Measurements from ENCODE around the gene TBC1D13.
"Not testable (repeated sequence)": the region's sequence is repeated elsewhere in the genome, so short reads cannot be mapped to it uniquely, and the experiment has no call there.

TBC1D13 gene

DNA sequence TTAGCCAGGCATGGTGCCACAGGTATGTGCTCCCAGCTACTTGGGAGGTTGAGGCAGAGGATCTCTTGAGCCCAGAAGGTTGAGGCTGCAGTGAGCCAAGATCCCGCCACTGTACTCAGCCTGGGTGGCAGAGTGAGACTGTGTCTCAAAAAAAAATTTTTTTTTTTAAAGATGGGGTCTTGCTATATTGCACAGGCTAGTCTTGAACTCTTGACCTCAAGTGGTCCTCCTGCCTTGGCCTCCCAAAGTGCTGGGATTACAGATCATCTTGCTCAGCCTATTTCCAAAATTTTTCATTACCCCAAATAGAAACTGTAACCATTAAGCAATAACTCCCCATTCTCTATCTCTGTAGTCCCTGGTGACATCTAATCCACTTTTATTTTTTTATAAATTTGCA is 4.4 kb upstream of the TBC1D13 start:
- no peak for DNase-seq (ENCODE audit: low read depth)
- TF ChIP-seq CTCF (conservative IDR thresholded peaks at IDR 0.05; ENCODE audit: control insufficient read depth, insufficient read depth, low read depth, low read length): no peak
- no peak overlapping the region for H3K4me3 ChIP-seq (ENCODE audit: control insufficient read depth, low read depth, low read length)

DNA sequence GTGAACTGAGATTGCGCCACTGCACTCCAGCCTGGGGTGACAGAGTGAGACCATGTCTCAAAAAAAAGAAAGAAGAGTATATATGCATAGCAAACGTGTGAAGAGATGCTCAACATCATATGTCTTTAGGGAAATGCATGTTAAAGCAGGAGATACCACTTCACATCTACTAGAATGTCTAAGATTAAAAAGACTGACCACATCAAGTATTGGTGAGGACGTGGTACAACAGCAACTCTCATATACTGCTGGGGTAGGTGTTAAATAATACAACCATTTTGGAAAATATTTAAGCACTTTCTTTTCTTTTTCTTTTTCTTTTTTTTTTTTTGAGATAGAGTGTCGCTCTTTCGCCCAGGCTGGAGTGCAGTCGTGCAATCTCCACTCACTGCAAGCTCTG is 1.6 kb upstream of the TBC1D13 start:
- DNase-seq (ENCODE audit: low read depth): no peak
- no peak overlapping the region for H3K4me3 ChIP-seq (ENCODE audit: control insufficient read depth, low read depth, low read length)
- TF ChIP-seq CTCF (conservative IDR thresholded peaks at IDR 0.05; ENCODE audit: control insufficient read depth, insufficient read depth, low read depth, low read length): no peak

DNA sequence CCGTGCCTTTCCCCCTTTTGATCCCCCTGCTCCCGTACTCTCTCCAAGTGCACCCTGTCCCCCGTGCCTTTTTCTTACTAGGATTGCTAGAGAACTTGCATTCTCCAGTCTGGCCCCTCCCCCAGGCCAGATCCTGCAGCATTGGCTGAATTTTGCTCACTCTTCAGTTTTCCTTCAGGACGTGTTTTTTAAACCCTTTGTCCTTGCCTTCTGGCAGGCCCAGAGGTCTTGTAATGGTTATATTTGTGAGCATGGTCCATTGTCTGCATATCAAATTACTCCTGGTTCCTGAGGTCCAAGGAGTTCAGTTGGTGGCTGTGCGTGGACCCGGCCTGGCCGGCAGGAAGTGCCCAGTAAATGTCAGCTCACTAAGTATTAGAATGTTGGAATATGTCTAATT is 606 bp downstream of the TBC1D13 start:
- no peak for DNase-seq (ENCODE audit: low read depth)
- H3K4me3 ChIP-seq (ENCODE audit: control insufficient read depth, low read depth, low read length): peak overlapping the region; percentile 94
- TF ChIP-seq CTCF (conservative IDR thresholded peaks at IDR 0.05; ENCODE audit: control insufficient read depth, insufficient read depth, low read depth, low read length): no peak

DNA sequence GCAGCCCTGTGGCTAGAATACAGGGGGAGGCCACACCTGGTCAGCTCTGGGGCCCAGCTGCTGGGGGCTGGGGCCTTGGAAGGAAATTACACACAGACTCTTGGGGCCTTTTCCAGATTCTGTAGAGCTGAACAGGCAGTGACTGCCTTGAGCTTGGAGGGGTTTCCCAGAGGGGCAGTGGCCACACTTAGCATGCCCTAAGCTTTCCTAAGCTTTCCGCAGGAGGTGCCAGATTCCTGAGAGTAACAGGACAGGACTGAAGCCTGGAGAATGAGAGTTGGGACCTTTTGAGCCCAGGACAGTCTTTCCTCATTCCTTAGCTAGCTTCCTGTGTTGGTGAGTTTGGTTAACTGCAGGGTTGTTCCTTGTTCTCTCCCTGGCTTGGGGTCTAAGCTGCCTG is 1.4 kb downstream of the TBC1D13 start:
- no peak for DNase-seq (ENCODE audit: low read depth)
- TF ChIP-seq CTCF (conservative IDR thresholded peaks at IDR 0.05; ENCODE audit: control insufficient read depth, insufficient read depth, low read depth, low read length): no peak
- peak overlapping the region; percentile 94 for H3K4me3 ChIP-seq (ENCODE audit: control insufficient read depth, low read depth, low read length)

- DNase-seq (ENCODE audit: low read depth): no peak
- H3K4me3 ChIP-seq (ENCODE audit: control insufficient read depth, low read depth, low read length): no peak overlapping the region
- TF ChIP-seq CTCF (conservative IDR thresholded peaks at IDR 0.05; ENCODE audit: control insufficient read depth, insufficient read depth, low read depth, low read length): no peak
These were observed 3.5 kb downstream of the TBC1D13 start for GRCh38 chr9:128790536-128790935.

DNA sequence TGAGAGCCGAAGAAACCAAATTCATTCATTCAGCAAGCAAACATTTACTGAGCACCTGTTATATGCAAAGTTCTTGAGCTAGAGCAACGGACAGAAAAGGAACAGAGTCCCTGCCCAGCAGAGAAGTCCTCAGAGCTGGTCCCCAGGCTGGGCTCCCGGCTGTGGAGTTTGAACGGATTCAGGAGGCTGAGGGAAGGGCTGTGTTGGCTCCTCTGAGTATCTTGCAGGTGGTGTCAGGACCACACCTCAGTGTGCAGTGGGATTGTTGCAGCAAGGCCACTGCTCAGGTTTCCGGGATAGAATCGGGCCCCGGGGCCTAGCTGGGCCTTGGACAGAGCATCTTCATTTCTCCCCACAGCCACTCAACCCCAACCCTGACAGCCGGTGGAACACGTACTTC is 5.1 kb downstream of the TBC1D13 start:
- no peak for TF ChIP-seq CTCF (conservative IDR thresholded peaks at IDR 0.05; ENCODE audit: control insufficient read depth, insufficient read depth, low read depth, low read length)
- H3K4me3 ChIP-seq (ENCODE audit: control insufficient read depth, low read depth, low read length): no peak overlapping the region
- no peak for DNase-seq (ENCODE audit: low read depth)

- no peak overlapping the region for H3K4me3 ChIP-seq (ENCODE audit: control insufficient read depth, low read depth, low read length)
- DNase-seq (ENCODE audit: low read depth): no peak
- no peak for TF ChIP-seq CTCF (conservative IDR thresholded peaks at IDR 0.05; ENCODE audit: control insufficient read depth, insufficient read depth, low read depth, low read length)
These were observed 6.1 kb downstream of the TBC1D13 start for GRCh38 chr9:128792978-128793686.

DNA sequence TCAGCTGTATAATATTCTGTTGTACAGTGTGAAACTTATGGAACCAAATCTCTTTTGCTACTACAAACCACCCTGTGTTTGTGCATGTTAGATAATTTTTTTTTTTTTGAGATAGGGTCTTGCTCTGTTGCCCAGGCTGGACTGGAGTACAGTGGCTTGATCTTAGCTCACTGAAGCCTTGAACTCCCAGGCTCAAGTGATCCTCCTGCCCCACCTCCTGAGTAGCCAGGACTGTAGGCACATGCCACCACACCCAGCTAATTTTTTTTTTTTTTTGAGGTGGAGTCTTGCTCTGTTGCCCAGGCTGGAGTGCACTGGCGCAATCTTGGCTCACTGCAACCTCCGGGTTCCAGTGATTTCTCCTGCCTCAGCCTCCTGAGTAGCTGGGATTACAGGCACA is 7.9 kb downstream of the TBC1D13 start:
- DNase-seq (ENCODE audit: low read depth); H3K4me3 ChIP-seq (ENCODE audit: control insufficient read depth, low read depth, low read length): not testable (repeated sequence)

Data from fibroblast of mammary gland (primary cell).